ENCODE results near the gene MCTP2. TPM values are rescaled to one million over a fixed set of nuclear protein-coding genes. Genes with fewer than 3 reads are reported as not detected.

The MCTP2 gene
- total and polyA plus RNA-seq, 7 donors: 1.5 to 12.2 (median 4.4) TPM

DNA sequence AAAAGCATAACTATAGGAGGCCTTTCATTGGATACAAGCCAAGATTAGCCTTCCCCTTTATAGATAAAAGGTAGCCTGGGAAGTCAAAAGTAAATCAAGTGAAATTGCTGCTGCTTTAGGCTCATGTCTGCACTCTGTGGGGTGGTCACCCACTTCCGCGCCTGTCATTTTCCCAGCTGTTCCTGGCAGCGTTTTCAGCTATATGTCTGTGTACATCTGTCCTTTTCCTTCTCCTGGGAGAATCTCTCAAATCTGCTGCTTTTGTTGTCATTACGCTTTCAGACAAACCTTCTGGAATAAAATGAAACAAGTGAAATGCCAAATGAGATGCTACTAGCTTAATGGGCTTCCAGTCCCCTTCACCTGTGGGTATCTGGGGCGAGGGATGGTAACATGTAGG is 211.8 kb downstream of the MCTP2 start:
- intact Hi-C loops (cut with DNase I): no loop called here
- no peaks in the 10 kb centered on the region for H3K9me3 ChIP-seq
- peak overlapping the region in 1 of 4 donors; percentile 45 for H3K27ac ChIP-seq
- no peaks in the 10 kb centered on the region for H3K27me3 ChIP-seq
- no peak overlapping the region for H3K4me3 ChIP-seq
- no peaks in the 10 kb centered on the region for H3K36me3 ChIP-seq
- WGBS, 2 donors: 94 to 97% methylated on average over 5 of the region's 5 CpGs
- no peak for DNase-seq
- no peak for TF ChIP-seq POLR2AphosphoS5 (IDR thresholded peaks at IDR 0.05)
- TF ChIP-seq EP300 (IDR thresholded peaks at IDR 0.05): no peak
- TF ChIP-seq POLR2A (IDR thresholded peaks at IDR 0.05): no peak
- no peak for TF ChIP-seq CTCF (IDR thresholded peaks at IDR 0.05)
- H3K4me1 ChIP-seq: peaks cover 0 to 52% (median 23%) of the 10 kb centered on the region in 4 donors

DNA sequence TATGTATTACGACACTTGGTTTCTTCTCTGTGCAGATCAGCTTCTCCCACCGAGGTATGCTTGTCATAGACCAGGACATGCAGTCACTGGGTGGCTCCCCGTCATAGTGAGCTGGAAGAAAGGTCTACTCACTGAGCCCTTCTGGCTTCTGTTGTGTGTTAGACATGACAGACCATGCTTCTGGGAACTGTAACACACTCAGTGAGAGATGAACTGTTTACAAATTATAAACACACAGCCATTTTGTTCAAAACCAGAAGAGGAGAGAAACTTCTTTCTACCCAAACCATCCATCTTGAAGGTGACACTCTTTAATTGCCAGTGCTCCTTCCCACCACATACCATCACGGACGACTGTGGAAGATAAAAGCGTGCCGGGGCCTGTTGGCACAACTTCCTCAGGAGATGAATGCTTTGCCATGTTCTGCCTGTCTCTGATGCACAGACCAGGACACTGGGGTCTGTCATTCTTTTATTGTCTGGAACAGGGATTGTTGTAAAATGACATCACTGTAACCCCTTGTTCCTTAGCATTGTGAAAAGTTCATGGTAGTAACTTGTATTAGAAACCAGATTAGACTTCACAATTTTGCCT is 214.3 kb downstream of the MCTP2 start:
- Histone ChIP-seq H3K27me3 (no peaks in the 10 kb centered on the region), H3K36me3 (no peaks in the 10 kb centered on the region), H3K4me3 (no peak overlapping the region), H3K27ac (peak overlapping the region in 3 of 4 donors; percentile 41 to 74 (median 56)), H3K9me3 (no peaks in the 10 kb centered on the region), H3K4me1 (peaks cover 0 to 52% (median 23%) of the 10 kb centered on the region in 4 donors)
- WGBS, 2 donors: 87 to 93% methylated on average over 7 of the region's 7 CpGs
- peak; percentile 64 to 97 (median 86) for TF ChIP-seq POLR2AphosphoS5 (IDR thresholded peaks at IDR 0.05)
- TF ChIP-seq POLR2A (IDR thresholded peaks at IDR 0.05): no peak
- no peak for TF ChIP-seq CTCF (IDR thresholded peaks at IDR 0.05)
- TF ChIP-seq EP300 (IDR thresholded peaks at IDR 0.05): peak in 2 of 4 donors; percentile 69 to 84
- intact Hi-C loops (cut with DNase I): no loop called here
- peak; percentile 72 for DNase-seq

DNA sequence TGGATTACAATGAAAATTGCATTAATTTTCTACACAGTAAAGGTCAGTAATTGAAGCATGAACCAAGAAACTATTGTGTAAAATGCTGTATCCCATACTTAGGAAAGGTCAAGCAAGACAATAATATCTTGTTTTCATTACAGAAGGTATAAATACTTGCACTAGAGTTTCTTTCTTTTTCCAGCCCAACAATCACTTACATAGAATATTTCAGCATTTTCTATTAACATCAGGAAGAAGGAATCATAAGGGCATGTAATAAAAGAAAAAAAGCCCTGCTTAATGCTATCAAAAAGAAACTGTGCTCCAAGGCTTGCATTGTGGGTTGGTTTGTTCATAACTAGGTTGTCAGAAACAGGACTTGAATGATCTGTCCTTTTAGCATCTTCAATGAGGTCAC is 215.1 kb downstream of the MCTP2 start:
- intact Hi-C loops (cut with DNase I): no loop called here
- DNase-seq: no peak

GRCh38 chr15:94451466-94451865 is 220.1 kb downstream of the MCTP2 start:
- H3K27ac ChIP-seq: no peak overlapping the region
- intact Hi-C loops (cut with DNase I): no loop called here
- 38 to 74% methylated on average over 1 of the region's 1 CpG for WGBS, 2 donors
- no peak overlapping the region for H3K4me3 ChIP-seq
- H3K27me3 ChIP-seq: no peaks in the 10 kb centered on the region
- TF ChIP-seq POLR2AphosphoS5 (IDR thresholded peaks at IDR 0.05): no peak
- no peak for TF ChIP-seq EP300 (IDR thresholded peaks at IDR 0.05)
- TF ChIP-seq POLR2A (IDR thresholded peaks at IDR 0.05): no peak
- no peak for TF ChIP-seq CTCF (IDR thresholded peaks at IDR 0.05)
- DNase-seq: no peak
- H3K4me1 ChIP-seq: peaks cover 0 to 13% (median 1%) of the 10 kb centered on the region in 4 donors
- H3K36me3 ChIP-seq: no peaks in the 10 kb centered on the region
- H3K9me3 ChIP-seq: peaks cover 0 to 4% (median 0%) of the 10 kb centered on the region in 4 donors

More for the DNA sequence above, 215.1 kb downstream of the MCTP2 start:
- Histone ChIP-seq H3K27me3 (no peaks in the 10 kb centered on the region), H3K27ac (peak overlapping the region in 3 of 4 donors; percentile 41 to 74 (median 56)), H3K4me3 (no peak overlapping the region), H3K4me1 (peaks cover 0 to 52% (median 23%) of the 10 kb centered on the region in 4 donors), H3K36me3 (no peaks in the 10 kb centered on the region), H3K9me3 (no peaks in the 10 kb centered on the region)
- TF ChIP-seq CTCF (IDR thresholded peaks at IDR 0.05) (no peak), POLR2AphosphoS5 (IDR thresholded peaks at IDR 0.05) (no peak), POLR2A (IDR thresholded peaks at IDR 0.05) (no peak), EP300 (IDR thresholded peaks at IDR 0.05) (no peak)
